K562 (cell line): ENCODE measurements around the gene MPIG6B. TPM values are rescaled to one million over a fixed set of nuclear protein-coding genes. Genes with fewer than 3 reads are reported as not detected.
A peak's percentile ranks its signal among the peaks of the same experiment; 100 is the strongest.

ENCODE experiments used
- MAFF ChIP-seq: IDR thresholded peaks from 2 replicates; pipeline ENCODE4 v1.6.1; 2012; ENCODE audit warnings: low read length, improper control_type of control experiment
- RAD21 ChIP-seq, 2 experiments: fragments of 250-450 bp in 1 of 2; fragments of 450-650 bp in 1 of 2; sonication (Bioruptor Pico) in 1 of 2; formaldehyde crosslinking in 1 of 2; IDR thresholded peaks in 1 of 2; conservative IDR thresholded peaks in 1 of 2; 2 replicates each; pipeline versions ENCODE4 v1.4.0 to v1.8.0; 2020 to 2022; ENCODE audit warnings: mild to moderate bottlenecking in 2 of 2, moderate library complexity in 1 of 2
- polyA plus RNA-seq, 8 experiments: library from polyadenylated mRNA; depleted of rRNA in 4 of 8; stranded (reverse) in 5 of 8; unstranded in 3 of 8; fragments of >200 nt; fragmentation: Nextera tagmentation in 2 of 8; fragmentation: Illumina TruSeq in 1 of 8; extraction: Ambion mirVana in 2 of 8; extraction: Trizol in 1 of 8; gene quantifications; 2 replicates each; pipeline versions ENCODE4 v1.2.1 to v1.2.3, GENCODE V29; 2011 to 2014; ENCODE audit warnings: inconsistent platforms in 1 of 8, missing spikeins in 1 of 8
- total RNA-seq, 7 experiments: library from RNA; depleted of rRNA in 6 of 7; stranded (reverse); fragments of >200 nt in 6 of 7; fragmentation: Illumina TruSeq in 2 of 7; extraction: Trizol in 2 of 7; gene quantifications; 2 replicates each; pipeline versions ENCODE4 v1.2.1 to v1.2.3, GENCODE V29; 2011 to 2021; ENCODE audit warnings: low replicate concordance in 1 of 7
- TF ChIP-seq, protein P1 (sequence below), 2 experiments: fragments of 450-650 bp; formaldehyde crosslinking in 1 of 2; IDR thresholded peaks; 2 replicates each; pipeline versions ENCODE4 v1.4.0 to v1.6.1; 2014 to 2020; ENCODE audit warnings: mild to moderate bottlenecking in 2 of 2, borderline replicate concordance in 1 of 2, low read depth in 1 of 2
- TF ChIP-seq, protein P2 (sequence below): fragments of 250-450 bp; sonication (Bioruptor Pico); IDR thresholded peaks from 2 replicates; pipeline ENCODE4 v1.8.0; 2021; ENCODE audit warnings: borderline replicate concordance, mild to moderate bottlenecking, moderate library complexity; ENCODE audit not compliant: poor library complexity, severe bottlenecking
- TF ChIP-seq, protein P3 (sequence below): fragments of 250-450 bp; sonication (Bioruptor Pico); IDR thresholded peaks from 2 replicates; pipeline ENCODE4 v1.5.0; 2021
- TF ChIP-seq, protein P4 (sequence below): sonication (generic); formaldehyde crosslinking; IDR thresholded peaks from 2 replicates; pipeline ENCODE4 v1.8.0; 2022; ENCODE audit warnings: mild to moderate bottlenecking, missing genetic modification reagents
- TF ChIP-seq, protein P5 (sequence below): fragments of 450-650 bp; IDR thresholded peaks from 2 replicates; pipeline ENCODE4 v1.6.1; 2016; ENCODE audit warnings: borderline replicate concordance
- TF ChIP-seq, protein P6 (sequence below): fragments of 450-650 bp; formaldehyde crosslinking; IDR thresholded peaks from 2 replicates; pipeline ENCODE4 v1.4.0; 2020; ENCODE audit warnings: mild to moderate bottlenecking
- TF ChIP-seq, protein P7 (sequence below): sonication (generic); formaldehyde crosslinking; IDR thresholded peaks from 2 replicates; pipeline ENCODE4 v1.8.1; 2023; ENCODE audit warnings: mild to moderate bottlenecking, missing genetic modification reagents, moderate library complexity

Gene MPIG6B
- total and polyA plus RNA-seq, 9 of the 15 experiments (the other 6 are each of a cell fraction or from before 2014, with no cell fraction given): 0.11 to 1.2 (median 0.28) TPM; not detected in 1

DNA sequence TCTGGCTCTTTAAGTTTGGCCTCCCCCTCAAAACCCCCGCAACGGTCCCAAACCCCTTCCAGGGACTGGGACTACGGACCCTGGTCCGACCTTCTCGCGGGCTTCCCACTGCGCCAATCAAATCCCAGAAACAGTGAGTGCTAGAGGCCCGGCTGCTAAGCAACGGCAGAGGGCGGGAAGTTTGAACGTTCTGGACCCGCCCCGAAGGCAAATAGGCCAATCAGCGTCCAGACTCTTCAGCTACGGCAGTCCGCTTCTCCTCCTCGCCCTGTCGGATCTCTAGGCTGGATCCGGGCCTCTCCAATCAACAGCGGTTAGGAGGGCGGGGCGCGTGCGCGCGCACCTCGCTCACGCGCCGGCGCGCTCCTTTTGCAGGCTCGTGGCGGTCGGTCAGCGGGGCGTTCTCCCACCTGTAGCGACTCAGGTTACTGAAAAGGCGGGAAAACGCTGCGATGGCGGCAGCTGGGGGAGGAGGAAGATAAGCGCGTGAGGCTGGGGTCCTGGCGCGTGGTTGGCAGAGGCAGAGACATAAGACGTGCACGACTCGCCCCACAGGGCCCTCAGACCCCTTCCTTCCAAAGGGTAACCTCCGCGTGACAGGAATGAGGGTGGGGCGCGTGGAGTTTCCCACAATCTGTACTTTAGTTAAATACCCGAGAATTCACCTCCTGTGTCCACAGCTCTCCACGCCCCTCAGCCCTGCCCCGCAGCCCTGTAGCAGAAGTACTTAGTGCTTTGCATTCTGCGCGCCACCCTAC is 16.6 kb downstream of the MPIG6B start, which contains the start of gene MSH5 (continued):
- TF ChIP-seq, protein P1, sequence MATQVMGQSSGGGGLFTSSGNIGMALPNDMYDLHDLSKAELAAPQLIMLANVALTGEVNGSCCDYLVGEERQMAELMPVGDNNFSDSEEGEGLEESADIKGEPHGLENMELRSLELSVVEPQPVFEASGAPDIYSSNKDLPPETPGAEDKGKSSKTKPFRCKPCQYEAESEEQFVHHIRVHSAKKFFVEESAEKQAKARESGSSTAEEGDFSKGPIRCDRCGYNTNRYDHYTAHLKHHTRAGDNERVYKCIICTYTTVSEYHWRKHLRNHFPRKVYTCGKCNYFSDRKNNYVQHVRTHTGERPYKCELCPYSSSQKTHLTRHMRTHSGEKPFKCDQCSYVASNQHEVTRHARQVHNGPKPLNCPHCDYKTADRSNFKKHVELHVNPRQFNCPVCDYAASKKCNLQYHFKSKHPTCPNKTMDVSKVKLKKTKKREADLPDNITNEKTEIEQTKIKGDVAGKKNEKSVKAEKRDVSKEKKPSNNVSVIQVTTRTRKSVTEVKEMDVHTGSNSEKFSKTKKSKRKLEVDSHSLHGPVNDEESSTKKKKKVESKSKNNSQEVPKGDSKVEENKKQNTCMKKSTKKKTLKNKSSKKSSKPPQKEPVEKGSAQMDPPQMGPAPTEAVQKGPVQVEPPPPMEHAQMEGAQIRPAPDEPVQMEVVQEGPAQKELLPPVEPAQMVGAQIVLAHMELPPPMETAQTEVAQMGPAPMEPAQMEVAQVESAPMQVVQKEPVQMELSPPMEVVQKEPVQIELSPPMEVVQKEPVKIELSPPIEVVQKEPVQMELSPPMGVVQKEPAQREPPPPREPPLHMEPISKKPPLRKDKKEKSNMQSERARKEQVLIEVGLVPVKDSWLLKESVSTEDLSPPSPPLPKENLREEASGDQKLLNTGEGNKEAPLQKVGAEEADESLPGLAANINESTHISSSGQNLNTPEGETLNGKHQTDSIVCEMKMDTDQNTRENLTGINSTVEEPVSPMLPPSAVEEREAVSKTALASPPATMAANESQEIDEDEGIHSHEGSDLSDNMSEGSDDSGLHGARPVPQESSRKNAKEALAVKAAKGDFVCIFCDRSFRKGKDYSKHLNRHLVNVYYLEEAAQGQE (IDR thresholded peaks at IDR 0.05; ENCODE audit: borderline replicate concordance): no peak
- TF ChIP-seq, protein P1 (CRISPR knock-in tag; IDR thresholded peaks at IDR 0.05; ENCODE audit: low read depth): peak; percentile 81
- TF ChIP-seq, protein P2, sequence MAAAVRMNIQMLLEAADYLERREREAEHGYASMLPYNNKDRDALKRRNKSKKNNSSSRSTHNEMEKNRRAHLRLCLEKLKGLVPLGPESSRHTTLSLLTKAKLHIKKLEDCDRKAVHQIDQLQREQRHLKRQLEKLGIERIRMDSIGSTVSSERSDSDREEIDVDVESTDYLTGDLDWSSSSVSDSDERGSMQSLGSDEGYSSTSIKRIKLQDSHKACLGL (CRISPR knock-in tag): peak; percentile 59
- TF ChIP-seq MAFF (peak; percentile 10; the same call in 1 of the 2 replicates), RAD21 (CRISPR knock-in tag; conservative IDR thresholded peaks at IDR 0.05 in 1 of 2, IDR thresholded peaks at IDR 0.05 in 1 of 2) (peak in 1 of 2 experiments; percentile 28; a peak in 3 of 4 replicates)
- TF ChIP-seq, protein P3, sequence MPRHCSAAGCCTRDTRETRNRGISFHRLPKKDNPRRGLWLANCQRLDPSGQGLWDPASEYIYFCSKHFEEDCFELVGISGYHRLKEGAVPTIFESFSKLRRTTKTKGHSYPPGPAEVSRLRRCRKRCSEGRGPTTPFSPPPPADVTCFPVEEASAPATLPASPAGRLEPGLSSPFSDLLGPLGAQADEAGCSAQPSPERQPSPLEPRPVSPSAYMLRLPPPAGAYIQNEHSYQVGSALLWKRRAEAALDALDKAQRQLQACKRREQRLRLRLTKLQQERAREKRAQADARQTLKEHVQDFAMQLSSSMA (CRISPR knock-in tag): peak; percentile 67
- TF ChIP-seq, protein P4, sequence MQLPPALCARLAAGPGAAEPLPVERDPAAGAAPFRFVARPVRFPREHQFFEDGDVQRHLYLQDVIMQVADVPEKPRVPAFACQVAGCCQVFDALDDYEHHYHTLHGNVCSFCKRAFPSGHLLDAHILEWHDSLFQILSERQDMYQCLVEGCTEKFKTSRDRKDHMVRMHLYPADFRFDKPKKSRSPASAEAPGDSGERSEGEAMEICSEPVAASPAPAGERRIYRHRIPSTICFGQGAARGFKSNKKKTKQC (CRISPR knock-in tag): no peak
- TF ChIP-seq, protein P5, sequence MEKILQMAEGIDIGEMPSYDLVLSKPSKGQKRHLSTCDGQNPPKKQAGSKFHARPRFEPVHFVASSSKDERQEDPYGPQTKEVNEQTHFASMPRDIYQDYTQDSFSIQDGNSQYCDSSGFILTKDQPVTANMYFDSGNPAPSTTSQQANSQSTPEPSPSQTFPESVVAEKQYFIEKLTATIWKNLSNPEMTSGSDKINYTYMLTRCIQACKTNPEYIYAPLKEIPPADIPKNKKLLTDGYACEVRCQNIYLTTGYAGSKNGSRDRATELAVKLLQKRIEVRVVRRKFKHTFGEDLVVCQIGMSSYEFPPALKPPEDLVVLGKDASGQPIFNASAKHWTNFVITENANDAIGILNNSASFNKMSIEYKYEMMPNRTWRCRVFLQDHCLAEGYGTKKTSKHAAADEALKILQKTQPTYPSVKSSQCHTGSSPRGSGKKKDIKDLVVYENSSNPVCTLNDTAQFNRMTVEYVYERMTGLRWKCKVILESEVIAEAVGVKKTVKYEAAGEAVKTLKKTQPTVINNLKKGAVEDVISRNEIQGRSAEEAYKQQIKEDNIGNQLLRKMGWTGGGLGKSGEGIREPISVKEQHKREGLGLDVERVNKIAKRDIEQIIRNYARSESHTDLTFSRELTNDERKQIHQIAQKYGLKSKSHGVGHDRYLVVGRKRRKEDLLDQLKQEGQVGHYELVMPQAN: peak; percentile 95
- TF ChIP-seq, protein P6, sequence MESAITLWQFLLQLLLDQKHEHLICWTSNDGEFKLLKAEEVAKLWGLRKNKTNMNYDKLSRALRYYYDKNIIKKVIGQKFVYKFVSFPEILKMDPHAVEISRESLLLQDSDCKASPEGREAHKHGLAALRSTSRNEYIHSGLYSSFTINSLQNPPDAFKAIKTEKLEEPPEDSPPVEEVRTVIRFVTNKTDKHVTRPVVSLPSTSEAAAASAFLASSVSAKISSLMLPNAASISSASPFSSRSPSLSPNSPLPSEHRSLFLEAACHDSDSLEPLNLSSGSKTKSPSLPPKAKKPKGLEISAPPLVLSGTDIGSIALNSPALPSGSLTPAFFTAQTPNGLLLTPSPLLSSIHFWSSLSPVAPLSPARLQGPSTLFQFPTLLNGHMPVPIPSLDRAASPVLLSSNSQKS (CRISPR knock-in tag): no peak
- TF ChIP-seq, protein P7, sequence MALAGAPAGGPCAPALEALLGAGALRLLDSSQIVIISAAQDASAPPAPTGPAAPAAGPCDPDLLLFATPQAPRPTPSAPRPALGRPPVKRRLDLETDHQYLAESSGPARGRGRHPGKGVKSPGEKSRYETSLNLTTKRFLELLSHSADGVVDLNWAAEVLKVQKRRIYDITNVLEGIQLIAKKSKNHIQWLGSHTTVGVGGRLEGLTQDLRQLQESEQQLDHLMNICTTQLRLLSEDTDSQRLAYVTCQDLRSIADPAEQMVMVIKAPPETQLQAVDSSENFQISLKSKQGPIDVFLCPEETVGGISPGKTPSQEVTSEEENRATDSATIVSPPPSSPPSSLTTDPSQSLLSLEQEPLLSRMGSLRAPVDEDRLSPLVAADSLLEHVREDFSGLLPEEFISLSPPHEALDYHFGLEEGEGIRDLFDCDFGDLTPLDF (CRISPR knock-in tag): peak; percentile 99
